Measurements from ENCODE around the gene SPOCK2.

DNA sequence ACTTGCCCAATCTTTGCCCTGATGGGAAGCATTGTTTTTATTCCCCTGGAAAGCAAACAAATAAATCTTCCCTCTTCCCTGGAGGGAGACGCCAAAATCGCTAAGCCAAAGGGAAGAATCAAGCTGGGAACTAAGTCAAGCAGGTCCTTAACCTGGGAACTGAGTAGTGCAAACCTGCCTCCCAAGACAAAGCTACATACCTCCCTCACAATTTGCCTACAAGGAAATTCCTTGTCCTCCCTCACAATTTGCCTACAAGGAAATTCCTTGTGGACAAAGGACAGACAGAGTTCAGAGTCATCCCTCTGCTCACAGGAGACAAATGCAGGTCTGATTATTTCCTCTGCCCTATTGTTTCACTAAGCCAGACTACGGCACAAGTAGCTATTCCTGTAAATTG lies 50.5 kb downstream of the SPOCK2 start:
- TF ChIP-seq, protein P1, sequence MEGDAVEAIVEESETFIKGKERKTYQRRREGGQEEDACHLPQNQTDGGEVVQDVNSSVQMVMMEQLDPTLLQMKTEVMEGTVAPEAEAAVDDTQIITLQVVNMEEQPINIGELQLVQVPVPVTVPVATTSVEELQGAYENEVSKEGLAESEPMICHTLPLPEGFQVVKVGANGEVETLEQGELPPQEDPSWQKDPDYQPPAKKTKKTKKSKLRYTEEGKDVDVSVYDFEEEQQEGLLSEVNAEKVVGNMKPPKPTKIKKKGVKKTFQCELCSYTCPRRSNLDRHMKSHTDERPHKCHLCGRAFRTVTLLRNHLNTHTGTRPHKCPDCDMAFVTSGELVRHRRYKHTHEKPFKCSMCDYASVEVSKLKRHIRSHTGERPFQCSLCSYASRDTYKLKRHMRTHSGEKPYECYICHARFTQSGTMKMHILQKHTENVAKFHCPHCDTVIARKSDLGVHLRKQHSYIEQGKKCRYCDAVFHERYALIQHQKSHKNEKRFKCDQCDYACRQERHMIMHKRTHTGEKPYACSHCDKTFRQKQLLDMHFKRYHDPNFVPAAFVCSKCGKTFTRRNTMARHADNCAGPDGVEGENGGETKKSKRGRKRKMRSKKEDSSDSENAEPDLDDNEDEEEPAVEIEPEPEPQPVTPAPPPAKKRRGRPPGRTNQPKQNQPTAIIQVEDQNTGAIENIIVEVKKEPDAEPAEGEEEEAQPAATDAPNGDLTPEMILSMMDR (IDR thresholded peaks at IDR 0.05 in 4 of 5, conservative IDR thresholded peaks at IDR 0.05 in 1 of 5) = no peak
- TF ChIP-seq POLR2A (IDR thresholded peaks at IDR 0.05) = no peak

Data from gastrocnemius medialis (tissue), 4 donors.